ENCODE results near the gene CEACAM8.
"Not testable (repeated sequence)": the region's sequence is repeated elsewhere in the genome, so short reads cannot be mapped to it uniquely, and the experiment has no call there.

Gene CEACAM8

DNA sequence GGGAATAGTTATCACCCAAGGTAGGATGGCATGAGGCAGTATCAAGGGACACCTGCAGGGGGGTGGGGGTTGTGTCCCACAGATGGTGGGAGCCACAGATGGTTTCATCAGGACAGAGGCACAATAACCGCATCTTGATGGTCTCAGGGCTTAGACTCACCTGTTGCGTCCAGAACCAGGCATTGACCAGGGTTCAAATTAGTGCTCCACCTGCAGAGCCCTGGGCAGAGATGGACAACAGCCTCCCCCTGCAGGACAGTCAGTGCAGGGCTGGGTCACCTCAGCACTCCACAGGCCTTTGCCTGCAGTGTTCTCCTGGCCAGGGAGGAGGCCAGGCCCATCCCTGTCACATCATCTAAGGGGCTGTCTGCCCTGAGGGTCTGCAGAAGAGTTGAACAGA, 51.9 kb downstream of the CEACAM8 start:
- no peak for DNase-seq
- Histone ChIP-seq H3K9me3 (replicated peaks; ENCODE audit: insufficient read depth, low read length) (no peaks in the 10 kb centered on the region), H4K20me1 (ENCODE audit: insufficient read depth, low read length) (no peaks in the 10 kb centered on the region), H2AFZ (ENCODE audit: low read length) (no peak overlapping the region), H3K36me3 (replicated peaks; ENCODE audit: insufficient read depth, low read length) (no peaks in the 10 kb centered on the region), H3K4me2 (ENCODE audit: low read depth, low read length) (no peak overlapping the region), H3K79me2 (ENCODE audit: low read length) (no peaks in the 10 kb centered on the region), H3F3A (ENCODE audit: insufficient read depth, low read length) (no peaks in the 10 kb centered on the region), H3K9ac (ENCODE audit: low read length) (no peak overlapping the region), H3K4me1 (ENCODE audit: low read length) (no peaks in the 10 kb centered on the region), H3K27me3 (replicated peaks; ENCODE audit: insufficient read depth, low read length) (no peaks in the 10 kb centered on the region; the same call in 1 of the 2 replicates), H3K4me3 (ENCODE audit: low read length) (no peak overlapping the region), H3K9me2 (replicated peaks; ENCODE audit: insufficient read depth, low read length) (no peaks in the 10 kb centered on the region), H3K27ac (ENCODE audit: low read length) (no peak overlapping the region)
- TF ChIP-seq EZH2phosphoT487 (IDR thresholded peaks at IDR 0.05; ENCODE audit: low read length) (no peak), EZH2 (optimal IDR thresholded peaks at IDR 0.05; ENCODE audit: low read depth, low read length) (no peak)
- TF ChIP-seq, protein P1, sequence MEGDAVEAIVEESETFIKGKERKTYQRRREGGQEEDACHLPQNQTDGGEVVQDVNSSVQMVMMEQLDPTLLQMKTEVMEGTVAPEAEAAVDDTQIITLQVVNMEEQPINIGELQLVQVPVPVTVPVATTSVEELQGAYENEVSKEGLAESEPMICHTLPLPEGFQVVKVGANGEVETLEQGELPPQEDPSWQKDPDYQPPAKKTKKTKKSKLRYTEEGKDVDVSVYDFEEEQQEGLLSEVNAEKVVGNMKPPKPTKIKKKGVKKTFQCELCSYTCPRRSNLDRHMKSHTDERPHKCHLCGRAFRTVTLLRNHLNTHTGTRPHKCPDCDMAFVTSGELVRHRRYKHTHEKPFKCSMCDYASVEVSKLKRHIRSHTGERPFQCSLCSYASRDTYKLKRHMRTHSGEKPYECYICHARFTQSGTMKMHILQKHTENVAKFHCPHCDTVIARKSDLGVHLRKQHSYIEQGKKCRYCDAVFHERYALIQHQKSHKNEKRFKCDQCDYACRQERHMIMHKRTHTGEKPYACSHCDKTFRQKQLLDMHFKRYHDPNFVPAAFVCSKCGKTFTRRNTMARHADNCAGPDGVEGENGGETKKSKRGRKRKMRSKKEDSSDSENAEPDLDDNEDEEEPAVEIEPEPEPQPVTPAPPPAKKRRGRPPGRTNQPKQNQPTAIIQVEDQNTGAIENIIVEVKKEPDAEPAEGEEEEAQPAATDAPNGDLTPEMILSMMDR (IDR thresholded peaks at IDR 0.05; ENCODE audit: low read length): no peak

DNA sequence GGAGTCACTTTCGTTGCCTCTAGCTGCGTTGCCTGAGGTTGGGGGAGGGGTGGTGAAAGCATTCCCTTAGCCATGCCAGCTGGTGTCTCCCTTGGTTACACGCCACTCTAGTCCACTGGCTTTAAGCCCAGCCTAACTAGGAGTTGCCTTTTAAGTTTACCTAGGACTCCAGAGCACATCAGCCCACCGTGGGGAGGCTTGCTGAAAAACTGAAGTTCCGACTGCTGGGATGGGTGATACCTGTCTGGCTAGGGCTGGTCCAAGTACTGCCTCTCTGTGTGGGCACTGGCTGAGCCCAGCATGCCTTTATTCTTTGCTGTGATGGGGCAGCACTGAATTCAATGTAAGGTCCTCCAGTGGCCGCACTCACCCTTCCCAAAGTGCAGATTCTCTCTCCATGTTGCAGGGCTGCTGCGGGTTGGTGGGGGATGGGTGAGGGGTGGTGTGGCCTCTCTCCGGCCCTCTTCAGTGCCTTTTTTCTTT, 54.6 kb downstream of the CEACAM8 start:
- no peak overlapping the region for H3K4me2 ChIP-seq (ENCODE audit: low read depth, low read length)
- H3K9ac ChIP-seq (ENCODE audit: low read length): no peak overlapping the region
- H3K36me3 ChIP-seq (replicated peaks; ENCODE audit: insufficient read depth, low read length): no peaks in the 10 kb centered on the region
- no peak overlapping the region for H3K4me3 ChIP-seq (ENCODE audit: low read length)
- H3K9me3 ChIP-seq (replicated peaks; ENCODE audit: insufficient read depth, low read length): no peaks in the 10 kb centered on the region
- no peaks in the 10 kb centered on the region for H3K9me2 ChIP-seq (replicated peaks; ENCODE audit: insufficient read depth, low read length)
- no peaks in the 10 kb centered on the region for H3K4me1 ChIP-seq (ENCODE audit: low read length)
- 0 out of 2 replicates have a peak, but pooled peaks cover 4% of the 10 kb centered on the region for H3K27me3 ChIP-seq (replicated peaks; ENCODE audit: insufficient read depth, low read length)
- H3F3A ChIP-seq (ENCODE audit: insufficient read depth, low read length): no peaks in the 10 kb centered on the region
- no peak overlapping the region for H2AFZ ChIP-seq (ENCODE audit: low read length)
- H3K79me2 ChIP-seq (ENCODE audit: low read length): no peaks in the 10 kb centered on the region
- H3K27ac ChIP-seq (ENCODE audit: low read length): no peak overlapping the region
- H4K20me1 ChIP-seq (ENCODE audit: insufficient read depth, low read length): no peaks in the 10 kb centered on the region
- DNase-seq: no peak
- TF ChIP-seq, protein P1 (IDR thresholded peaks at IDR 0.05; ENCODE audit: low read length): no peak
- TF ChIP-seq EZH2phosphoT487 (IDR thresholded peaks at IDR 0.05; ENCODE audit: low read length): no peak
- TF ChIP-seq EZH2 (optimal IDR thresholded peaks at IDR 0.05; ENCODE audit: low read depth, low read length): no peak

GRCh38 chr19:42538841-42539709, 55.6 kb downstream of the CEACAM8 start:
- Histone ChIP-seq H3K79me2 (ENCODE audit: low read length) (no peaks in the 10 kb centered on the region), H3K9me3 (replicated peaks; ENCODE audit: insufficient read depth, low read length) (no peaks in the 10 kb centered on the region), H3K4me3 (ENCODE audit: low read length) (no peak overlapping the region), H2AFZ (ENCODE audit: low read length) (no peak overlapping the region), H3K27me3 (replicated peaks; ENCODE audit: insufficient read depth, low read length) (0 out of 2 replicates have a peak, but pooled peaks cover 4% of the 10 kb centered on the region), H3K9ac (ENCODE audit: low read length) (no peak overlapping the region), H4K20me1 (ENCODE audit: insufficient read depth, low read length) (no peaks in the 10 kb centered on the region), H3K4me2 (ENCODE audit: low read depth, low read length) (no peak overlapping the region), H3K27ac (ENCODE audit: low read length) (no peak overlapping the region), H3K4me1 (ENCODE audit: low read length) (no peaks in the 10 kb centered on the region), H3F3A (ENCODE audit: insufficient read depth, low read length) (no peaks in the 10 kb centered on the region), H3K9me2 (replicated peaks; ENCODE audit: insufficient read depth, low read length) (no peaks in the 10 kb centered on the region), H3K36me3 (replicated peaks; ENCODE audit: insufficient read depth, low read length) (no peaks in the 10 kb centered on the region)
- TF ChIP-seq EZH2 (optimal IDR thresholded peaks at IDR 0.05; ENCODE audit: low read depth, low read length): no peak
- no peak for TF ChIP-seq EZH2phosphoT487 (IDR thresholded peaks at IDR 0.05; ENCODE audit: low read length)
- TF ChIP-seq, protein P1 (IDR thresholded peaks at IDR 0.05; ENCODE audit: low read length): no peak
- DNase-seq: no peak

GRCh38 chr19:42535276-42535675, 59.4 kb downstream of the CEACAM8 start:
- H2AFZ ChIP-seq (ENCODE audit: low read length); H3K27ac ChIP-seq (ENCODE audit: low read length); H4K20me1 ChIP-seq (ENCODE audit: insufficient read depth, low read length); H3K79me2 ChIP-seq (ENCODE audit: low read length); H3K4me3 ChIP-seq (ENCODE audit: low read length); H3K4me2 ChIP-seq (ENCODE audit: low read depth, low read length); H3K27me3 ChIP-seq (replicated peaks; ENCODE audit: insufficient read depth, low read length); H3K9ac ChIP-seq (ENCODE audit: low read length); H3K36me3 ChIP-seq (replicated peaks; ENCODE audit: insufficient read depth, low read length); H3F3A ChIP-seq (ENCODE audit: insufficient read depth, low read length); H3K9me3 ChIP-seq (replicated peaks; ENCODE audit: insufficient read depth, low read length); H3K9me2 ChIP-seq (replicated peaks; ENCODE audit: insufficient read depth, low read length); DNase-seq; H3K4me1 ChIP-seq (ENCODE audit: low read length): not testable (repeated sequence)
